SK-N-SH (cell line): Measurements from ENCODE around the gene PXMP4. TPM values are rescaled to one million over a fixed set of nuclear protein-coding genes. Genes with fewer than 3 reads are reported as not detected.

Experiments used
- CTCF ChIA-PET: fragments of 300-600, 350-600 bp; formaldehyde crosslinking; extraction: SDS; loops from one replicate; lab custom pipeline; 2021; lab: Yijun Ruan, JAX
- POLR2A ChIA-PET: fragments of 350-600 bp; sonication (Branson Sonifier 250); formaldehyde crosslinking; extraction: SDS; loops from one replicate; lab custom pipeline; 2020; ENCODE audit warnings: antibody characterized with exemption, inconsistent platforms; lab: Yijun Ruan, JAX
- DNase-seq: peaks from one replicate; pipeline ENCODE4 v3.0.0; 2012
- H2AFZ ChIP-seq: fragments of 200-600 bp; sonication (generic); 2 replicates; pipeline ENCODE4 v1.8.1; 2016; ENCODE audit warnings: antibody characterized with exemption, mild to moderate bottlenecking, low read depth
- H3F3A ChIP-seq: fragments of 200-600 bp; sonication (generic); replicated peaks from 2 replicates; pipeline ENCODE3; 2016; ENCODE audit warnings: antibody characterized with exemption, mild to moderate bottlenecking; ENCODE audit not compliant: insufficient read depth
- H3K27ac ChIP-seq, 2 experiments: fragments of 200-500 bp in 1 of 2; fragments of 200-600 bp in 1 of 2; sonication (Bioruptor generic) in 1 of 2; sonication (generic), shearing (Covaris generic) in 1 of 2; 2 replicates each; pipeline versions ENCODE4 v1.5.1 to v1.6.1; 2014 to 2016; ENCODE audit warnings: low read depth in 2 of 2, inconsistent platforms in 1 of 2, low read length in 1 of 2, mild to moderate bottlenecking in 1 of 2, mixed read lengths in 1 of 2
- H3K27me3 ChIP-seq: fragments of 200-600 bp; sonication (generic), shearing (Covaris generic); 2 replicates; pipeline ENCODE4 v1.6.1; 2016; ENCODE audit warnings: mixed run types; ENCODE audit not compliant: insufficient read depth
- H3K36me3 ChIP-seq, 2 experiments: fragments of 200-500 bp in 1 of 2; fragments of 200-600 bp in 1 of 2; sonication (Bioruptor generic) in 1 of 2; sonication (generic) in 1 of 2; replicated peaks in 1 of 2; 2 replicates each; pipeline versions ENCODE3 to v1.5.1; 2014 to 2016; ENCODE audit warnings: low read length in 1 of 2, mild to moderate bottlenecking in 1 of 2; ENCODE audit not compliant: insufficient read depth in 2 of 2, control insufficient read depth in 1 of 2
- H3K4me1 ChIP-seq, 2 experiments: fragments of 200-500 bp in 1 of 2; fragments of 200-600 bp in 1 of 2; sonication (Bioruptor generic) in 1 of 2; sonication (generic), shearing (Covaris generic) in 1 of 2; 2 replicates each; pipeline versions ENCODE4 v1.5.1 to v1.6.1; 2014 to 2016; ENCODE audit warnings: low read depth in 1 of 2, low read length in 1 of 2, mixed run types in 1 of 2; ENCODE audit not compliant: insufficient read depth in 2 of 2, control insufficient read depth in 1 of 2
- H3K4me2 ChIP-seq: fragments of 200-600 bp; sonication (generic), shearing (Covaris generic); 2 replicates; pipeline ENCODE4 v1.6.1; 2017; ENCODE audit warnings: mixed run types
- H3K4me3 ChIP-seq, 2 experiments: fragments of 200-500 bp in 1 of 2; fragments of 200-600 bp in 1 of 2; sonication (Bioruptor generic) in 1 of 2; sonication (generic), shearing (Covaris generic) in 1 of 2; 2 replicates each; pipeline versions ENCODE4 v1.5.1 to v1.8.1; 2014 to 2016; ENCODE audit warnings: low read depth in 2 of 2, inconsistent platforms in 1 of 2, low read length in 1 of 2, mild to moderate bottlenecking in 1 of 2, mixed read lengths in 1 of 2, moderate library complexity in 1 of 2
- H3K79me2 ChIP-seq: fragments of 200-600 bp; sonication (generic); 2 replicates; pipeline ENCODE4 v1.8.1; 2017; ENCODE audit warnings: mild to moderate bottlenecking; ENCODE audit not compliant: insufficient read depth
- H3K9ac ChIP-seq: fragments of 200-600 bp; sonication (generic); 2 replicates; pipeline ENCODE4 v1.6.1; 2017; ENCODE audit warnings: mixed run types
- H3K9me2 ChIP-seq: fragments of 200-600 bp; sonication (generic); 2 replicates; pipeline ENCODE4 v1.6.1; 2017; ENCODE audit warnings: mixed run types
- H3K9me3 ChIP-seq: fragments of 200-600 bp; sonication (generic); 2 replicates; pipeline ENCODE4 v1.6.1; 2017; ENCODE audit warnings: mixed run types, mild to moderate bottlenecking, moderate library complexity
- H4K20me1 ChIP-seq: fragments of 200-600 bp; sonication (generic); 2 replicates; pipeline ENCODE4 v1.6.1; 2017; ENCODE audit warnings: mild to moderate bottlenecking, mixed run types; ENCODE audit not compliant: insufficient read depth
- CHD2 ChIP-seq: fragments of 150-350 bp; IDR thresholded peaks from 2 replicates; pipeline ENCODE4 v1.6.1; 2018; ENCODE audit warnings: low read length; ENCODE audit not compliant: partially characterized antibody
- ELF1 ChIP-seq: IDR thresholded peaks from 2 replicates; pipeline ENCODE4 v1.4.0; 2012
- EP300 ChIP-seq, 2 experiments: IDR thresholded peaks; 2 replicates each; pipeline versions ENCODE4 v1.4.0 to v1.6.1; 2012; ENCODE audit warnings: borderline replicate concordance in 1 of 2, low read depth in 1 of 2, low read length in 1 of 2
- EZH2phosphoT487 ChIP-seq: fragments of 200-600 bp; sonication (generic); IDR thresholded peaks from 2 replicates; pipeline ENCODE4 v1.6.1; 2017; ENCODE audit warnings: low read depth, mixed run types, mild to moderate bottlenecking, antibody characterized with exemption, moderate library complexity, borderline replicate concordance
- FOSL2 ChIP-seq: IDR thresholded peaks from 2 replicates; pipeline ENCODE4 v1.4.0; 2012; ENCODE audit warnings: low read depth, mild to moderate bottlenecking, moderate library complexity, borderline replicate concordance
- GABPA ChIP-seq: IDR thresholded peaks from 2 replicates; pipeline ENCODE4 v1.4.0; 2012; ENCODE audit warnings: low read depth, mild to moderate bottlenecking
- GATA2 ChIP-seq: sonication (generic); formaldehyde crosslinking; IDR thresholded peaks from 2 replicates; pipeline ENCODE4 v1.5.0; 2020; ENCODE audit warnings: mild to moderate bottlenecking, missing genetic modification reagents
- JUND ChIP-seq: IDR thresholded peaks from 2 replicates; pipeline ENCODE4 v1.4.0; 2012
- MEF2A ChIP-seq: IDR thresholded peaks from 2 replicates; pipeline ENCODE4 v1.4.0; 2012; ENCODE audit warnings: low read depth, borderline replicate concordance
- MXI1 ChIP-seq: IDR thresholded peaks from 2 replicates; pipeline ENCODE4 v1.6.1; 2012; ENCODE audit warnings: mild to moderate bottlenecking, low read depth, low read length, improper control_type of control experiment
- NRF1 ChIP-seq: IDR thresholded peaks from 2 replicates; pipeline ENCODE4 v1.6.1; 2012; ENCODE audit warnings: low read depth, mild to moderate bottlenecking, low read length
- POLR2AphosphoS5 ChIP-seq: IDR thresholded peaks from 2 replicates; pipeline ENCODE4 v1.6.1; 2012; ENCODE audit warnings: low read depth, low read length
- RAD21 ChIP-seq: IDR thresholded peaks from 2 replicates; pipeline ENCODE4 v1.6.1; 2012; ENCODE audit warnings: mild to moderate bottlenecking, low read length
- RFX5 ChIP-seq: IDR thresholded peaks from 2 replicates; pipeline ENCODE4 v1.6.1; 2012; ENCODE audit warnings: mild to moderate bottlenecking, improper control_type of control experiment, low read length
- RXRA ChIP-seq: IDR thresholded peaks from 2 replicates; pipeline ENCODE4 v1.4.0; 2012; ENCODE audit warnings: low read depth, mild to moderate bottlenecking, borderline replicate concordance
- SIN3A ChIP-seq: IDR thresholded peaks from 2 replicates; pipeline ENCODE4 v1.6.1; 2012; ENCODE audit warnings: low read depth, mild to moderate bottlenecking, low read length, moderate library complexity, borderline replicate concordance
- SMC3 ChIP-seq: IDR thresholded peaks from 2 replicates; pipeline ENCODE4 v1.6.1; 2012; ENCODE audit warnings: low read depth, low read length, improper control_type of control experiment
- TAF1 ChIP-seq: IDR thresholded peaks from 2 replicates; pipeline ENCODE4 v1.6.1; 2012; ENCODE audit warnings: low read depth, mild to moderate bottlenecking, low read length, moderate library complexity, borderline replicate concordance
- TEAD4 ChIP-seq: IDR thresholded peaks from 2 replicates; pipeline ENCODE4 v1.4.0; 2012; ENCODE audit warnings: mild to moderate bottlenecking, borderline replicate concordance; ENCODE audit not compliant: insufficient read depth
- WGBS: methylation state at CpG from one replicate; pipeline ENCODE4 v1.1.6; 2017; ENCODE audit warnings: low lambda C conversion rate; 5-methylcytosine and 5-hydroxymethylcytosine counted together
- polyA plus RNA-seq, 3 experiments: library from polyadenylated mRNA; depleted of rRNA; stranded (reverse); fragments of >200 nt; gene quantifications; 2 replicates each; pipeline ENCODE4 v1.2.3, GENCODE V29; 2012
- TF ChIP-seq, protein P1 (sequence below): fragments of 150-350 bp; IDR thresholded peaks from 2 replicates; pipeline ENCODE4 v1.6.1; 2017; ENCODE audit warnings: antibody characterized with exemption, low read length, low read depth, borderline replicate concordance
- TF ChIP-seq, protein P2 (sequence below): IDR thresholded peaks from 2 replicates; pipeline ENCODE4 v1.4.0; 2012; ENCODE audit warnings: low read depth, borderline replicate concordance
- TF ChIP-seq, protein P3 (sequence below): fragments of 150-350 bp; IDR thresholded peaks from 2 replicates; pipeline ENCODE4 v1.6.1; 2016; ENCODE audit warnings: mild to moderate bottlenecking, low read depth, low read length
- TF ChIP-seq, protein P4 (sequence below): IDR thresholded peaks from 2 replicates; pipeline ENCODE4 v1.4.0; 2012; ENCODE audit warnings: low read depth, borderline replicate concordance
- TF ChIP-seq, protein P5 (sequence below): fragments of 200-600 bp; sonication (generic); IDR thresholded peaks from 2 replicates; pipeline ENCODE4 v1.6.1; 2017; ENCODE audit warnings: antibody characterized with exemption, mild to moderate bottlenecking, moderate library complexity
- TF ChIP-seq, protein P6 (sequence below): IDR thresholded peaks from 2 replicates; pipeline ENCODE4 v1.4.0; 2012; ENCODE audit warnings: low read depth

Gene PXMP4
- polyA plus RNA-seq, 1 of the 3 experiments (the other 2 are of a cell fraction): 5.6 TPM

DNA sequence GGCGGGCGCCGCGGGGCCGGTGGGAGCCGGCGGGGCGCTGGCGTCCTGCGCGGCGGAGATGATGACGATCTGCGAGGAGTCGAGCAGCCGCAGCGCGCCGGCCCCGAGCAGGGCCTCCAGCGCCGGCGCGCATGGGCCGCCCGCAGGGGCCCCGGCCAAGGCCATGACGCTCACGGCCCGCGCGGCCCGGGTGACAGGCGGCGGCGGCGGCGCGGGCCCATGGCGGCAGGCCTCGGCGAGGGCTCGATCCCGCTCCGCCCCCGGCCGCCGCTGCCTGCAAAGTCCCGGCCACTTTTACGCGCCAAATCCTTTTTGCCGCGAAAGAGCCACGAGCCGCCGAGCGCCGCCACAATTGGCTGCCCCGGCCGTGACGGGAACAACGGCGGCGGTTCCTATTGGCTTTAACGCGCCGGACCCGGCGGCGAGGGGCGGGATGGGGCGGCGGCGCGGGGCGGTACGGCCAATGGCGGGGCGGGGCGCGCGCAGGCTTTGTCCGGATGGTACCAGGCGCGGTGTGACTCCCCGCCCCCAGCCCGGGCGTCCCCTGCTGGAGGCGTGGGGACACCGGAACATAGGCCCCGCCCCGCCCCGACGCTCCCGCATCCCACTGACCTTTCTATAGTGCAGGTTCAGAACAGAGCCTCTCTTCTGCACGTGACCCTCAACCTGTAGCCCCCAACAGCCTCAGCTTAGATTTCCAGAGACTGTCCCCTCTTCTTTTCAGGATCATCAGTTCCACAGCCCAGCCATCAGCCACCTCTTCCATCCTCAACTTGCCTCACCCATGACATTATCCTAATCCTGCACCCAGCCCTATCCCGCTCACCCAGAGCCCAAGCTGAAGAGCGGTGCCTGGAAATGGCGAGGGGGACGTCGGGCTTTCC lies 33.8 kb downstream of the PXMP4 start, which contains the start of gene E2F1:
TSS of gene E2F1 (minus strand) at position 286 of the 884 bp plus-strand sequence. CDS start at position 165, 121 bp downstream.
- Histone ChIP-seq H4K20me1 (peaks cover 1% of the 10 kb centered on the region; the same call in 1 of the 2 replicates), H3F3A (no peaks in the 10 kb centered on the region), H3K9me2 (no peaks in the 10 kb centered on the region), H3K36me3 (no peaks in the 10 kb centered on the region), H3K9ac (peak within 1 kb of the TSS; percentile 64), H3K79me2 (peaks cover 35% of the 10 kb centered on the region), H3K9me3 (no peaks in the 10 kb centered on the region), H3K4me1 (peaks cover 7 to 19% of the 10 kb centered on the region in 2 experiments; a peak in 2 of 4 replicates), H3K27ac (peak within 1 kb of the TSS; percentile 1 to 24; a peak in 2 of 4 replicates), H3K27me3 (no peaks in the 10 kb centered on the region), H3K4me2 (peak within 1 kb of the TSS; percentile 72), H2AFZ (peak within 1 kb of the TSS; percentile 92), H3K4me3 (peak within 1 kb of the TSS; percentile 61 to 62)
- peak; percentile 99 for DNase-seq
- ChIA-PET POLR2A (interaction anchor here (0.6 to 1.6 kb wide), 2 partner anchors 10 to 11 kb away, joined by 3 to 7 read pairs; no protein-coding TSS in a partner anchor), CTCF (interaction anchor here (0.6 to 4.5 kb wide), 7 partner anchors 10 to 383 kb away, joined by 3 to 15 read pairs (median 3); partner anchors contain the start of gene ZNF341)
- WGBS: 7% methylated on average over 24 of the region's 101 CpGs
- TF ChIP-seq FOSL2 (no peak), MXI1 (peak; percentile 90), RAD21 (no peak), SMC3 (no peak), EP300 (IDR thresholded peaks at IDR 0.05; ENCODE audit: borderline replicate concordance in 1 of 2, low read depth in 1 of 2, low read length in 1 of 2) (no peak), NRF1 (peak; percentile 70), SIN3A (peak; percentile 89), MEF2A (no peak), TAF1 (0 out of 2 replicates have a peak, but pooled peaks have one; percentile 32), ELF1 (no peak), GATA2 (no peak), TEAD4 (no peak), POLR2AphosphoS5 (no peak), CHD2 (peak; percentile 67), GABPA (no peak), RXRA (no peak), JUND (no peak), EZH2phosphoT487 (no peak), RFX5 (0 out of 2 replicates have a peak, but pooled peaks have one; percentile 40)
- TF ChIP-seq, protein P1, sequence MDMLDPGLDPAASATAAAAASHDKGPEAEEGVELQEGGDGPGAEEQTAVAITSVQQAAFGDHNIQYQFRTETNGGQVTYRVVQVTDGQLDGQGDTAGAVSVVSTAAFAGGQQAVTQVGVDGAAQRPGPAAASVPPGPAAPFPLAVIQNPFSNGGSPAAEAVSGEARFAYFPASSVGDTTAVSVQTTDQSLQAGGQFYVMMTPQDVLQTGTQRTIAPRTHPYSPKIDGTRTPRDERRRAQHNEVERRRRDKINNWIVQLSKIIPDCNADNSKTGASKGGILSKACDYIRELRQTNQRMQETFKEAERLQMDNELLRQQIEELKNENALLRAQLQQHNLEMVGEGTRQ: 0 out of 2 replicates have a peak, but pooled peaks have one; percentile 25
- TF ChIP-seq, protein P2, sequence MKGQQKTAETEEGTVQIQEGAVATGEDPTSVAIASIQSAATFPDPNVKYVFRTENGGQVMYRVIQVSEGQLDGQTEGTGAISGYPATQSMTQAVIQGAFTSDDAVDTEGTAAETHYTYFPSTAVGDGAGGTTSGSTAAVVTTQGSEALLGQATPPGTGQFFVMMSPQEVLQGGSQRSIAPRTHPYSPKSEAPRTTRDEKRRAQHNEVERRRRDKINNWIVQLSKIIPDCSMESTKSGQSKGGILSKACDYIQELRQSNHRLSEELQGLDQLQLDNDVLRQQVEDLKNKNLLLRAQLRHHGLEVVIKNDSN: peak; percentile 72
- TF ChIP-seq, protein P3, sequence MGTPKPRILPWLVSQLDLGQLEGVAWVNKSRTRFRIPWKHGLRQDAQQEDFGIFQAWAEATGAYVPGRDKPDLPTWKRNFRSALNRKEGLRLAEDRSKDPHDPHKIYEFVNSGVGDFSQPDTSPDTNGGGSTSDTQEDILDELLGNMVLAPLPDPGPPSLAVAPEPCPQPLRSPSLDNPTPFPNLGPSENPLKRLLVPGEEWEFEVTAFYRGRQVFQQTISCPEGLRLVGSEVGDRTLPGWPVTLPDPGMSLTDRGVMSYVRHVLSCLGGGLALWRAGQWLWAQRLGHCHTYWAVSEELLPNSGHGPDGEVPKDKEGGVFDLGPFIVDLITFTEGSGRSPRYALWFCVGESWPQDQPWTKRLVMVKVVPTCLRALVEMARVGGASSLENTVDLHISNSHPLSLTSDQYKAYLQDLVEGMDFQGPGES: peak; percentile 53; the same call in 1 of the 2 replicates
- TF ChIP-seq, protein P4, sequence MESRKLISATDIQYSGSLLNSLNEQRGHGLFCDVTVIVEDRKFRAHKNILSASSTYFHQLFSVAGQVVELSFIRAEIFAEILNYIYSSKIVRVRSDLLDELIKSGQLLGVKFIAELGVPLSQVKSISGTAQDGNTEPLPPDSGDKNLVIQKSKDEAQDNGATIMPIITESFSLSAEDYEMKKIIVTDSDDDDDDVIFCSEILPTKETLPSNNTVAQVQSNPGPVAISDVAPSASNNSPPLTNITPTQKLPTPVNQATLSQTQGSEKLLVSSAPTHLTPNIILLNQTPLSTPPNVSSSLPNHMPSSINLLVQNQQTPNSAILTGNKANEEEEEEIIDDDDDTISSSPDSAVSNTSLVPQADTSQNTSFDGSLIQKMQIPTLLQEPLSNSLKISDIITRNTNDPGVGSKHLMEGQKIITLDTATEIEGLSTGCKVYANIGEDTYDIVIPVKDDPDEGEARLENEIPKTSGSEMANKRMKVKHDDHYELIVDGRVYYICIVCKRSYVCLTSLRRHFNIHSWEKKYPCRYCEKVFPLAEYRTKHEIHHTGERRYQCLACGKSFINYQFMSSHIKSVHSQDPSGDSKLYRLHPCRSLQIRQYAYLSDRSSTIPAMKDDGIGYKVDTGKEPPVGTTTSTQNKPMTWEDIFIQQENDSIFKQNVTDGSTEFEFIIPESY: no peak
- TF ChIP-seq, protein P5, sequence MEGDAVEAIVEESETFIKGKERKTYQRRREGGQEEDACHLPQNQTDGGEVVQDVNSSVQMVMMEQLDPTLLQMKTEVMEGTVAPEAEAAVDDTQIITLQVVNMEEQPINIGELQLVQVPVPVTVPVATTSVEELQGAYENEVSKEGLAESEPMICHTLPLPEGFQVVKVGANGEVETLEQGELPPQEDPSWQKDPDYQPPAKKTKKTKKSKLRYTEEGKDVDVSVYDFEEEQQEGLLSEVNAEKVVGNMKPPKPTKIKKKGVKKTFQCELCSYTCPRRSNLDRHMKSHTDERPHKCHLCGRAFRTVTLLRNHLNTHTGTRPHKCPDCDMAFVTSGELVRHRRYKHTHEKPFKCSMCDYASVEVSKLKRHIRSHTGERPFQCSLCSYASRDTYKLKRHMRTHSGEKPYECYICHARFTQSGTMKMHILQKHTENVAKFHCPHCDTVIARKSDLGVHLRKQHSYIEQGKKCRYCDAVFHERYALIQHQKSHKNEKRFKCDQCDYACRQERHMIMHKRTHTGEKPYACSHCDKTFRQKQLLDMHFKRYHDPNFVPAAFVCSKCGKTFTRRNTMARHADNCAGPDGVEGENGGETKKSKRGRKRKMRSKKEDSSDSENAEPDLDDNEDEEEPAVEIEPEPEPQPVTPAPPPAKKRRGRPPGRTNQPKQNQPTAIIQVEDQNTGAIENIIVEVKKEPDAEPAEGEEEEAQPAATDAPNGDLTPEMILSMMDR: peak; percentile 34
- TF ChIP-seq, protein P6, sequence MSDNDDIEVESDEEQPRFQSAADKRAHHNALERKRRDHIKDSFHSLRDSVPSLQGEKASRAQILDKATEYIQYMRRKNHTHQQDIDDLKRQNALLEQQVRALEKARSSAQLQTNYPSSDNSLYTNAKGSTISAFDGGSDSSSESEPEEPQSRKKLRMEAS: peak; percentile 93
